Measurements from ENCODE around the gene SFRP5. TPM values are rescaled to one million over a fixed set of nuclear protein-coding genes. Genes with fewer than 3 reads are reported as not detected.

Gene SFRP5
- total RNA-seq, 1 experiment from 2014 or later, result not detected

DNA sequence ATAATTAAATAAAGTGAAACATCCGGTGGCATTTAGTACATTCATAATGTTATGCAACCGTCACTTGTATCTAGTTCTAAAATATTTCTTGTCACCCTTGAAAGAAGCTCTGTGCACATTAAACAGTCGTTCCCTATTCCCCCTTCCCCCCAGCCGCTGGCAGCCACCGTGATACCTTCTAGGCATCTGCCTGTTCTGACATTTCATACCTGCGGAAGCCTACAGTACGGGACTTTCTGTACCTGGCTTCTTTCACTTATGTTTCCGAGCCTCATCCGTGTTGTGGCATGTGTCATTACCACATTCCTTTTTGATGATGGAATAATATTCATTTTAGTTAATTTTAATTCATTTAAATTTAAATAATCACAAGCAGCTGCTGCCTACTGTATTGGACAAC is 13.9 kb upstream of the SFRP5 start:
- ATAC-seq, result no peak
- CTCF ChIA-PET, result interaction anchor here (1.1 kb wide), 1 partner anchor 84 kb away, joined by 3 read pairs; no protein-coding TSS in a partner anchor
- Histone ChIP-seq H3K9me3 (ENCODE audit: control insufficient read depth in 1 of 2, insufficient read depth in 1 of 2, low read depth in 1 of 2, low read length in 2 of 2) (no peaks in the 10 kb centered on the region), H3K4me3 (replicated peaks in 1 of 2; ENCODE audit: low read depth in 1 of 2, low read length in 2 of 2) (no peak overlapping the region), H3K79me2 (ENCODE audit: insufficient read depth, low read length) (no peaks in the 10 kb centered on the region), H3K36me3 (ENCODE audit: control insufficient read depth in 1 of 2, insufficient read depth in 2 of 2, low read length in 2 of 2) (no peaks in the 10 kb centered on the region), H3K4me2 (ENCODE audit: low read length) (no peak overlapping the region), H3K27ac (ENCODE audit: low read depth, low read length) (no peak overlapping the region), H3K9me2 (ENCODE audit: insufficient read depth) (no peaks in the 10 kb centered on the region), H3K27me3 (ENCODE audit: insufficient read depth, low read length) (no peaks in the 10 kb centered on the region), H3K4me1 (ENCODE audit: control insufficient read depth in 1 of 2, insufficient read depth in 2 of 2, low read length in 2 of 2) (no peaks in the 10 kb centered on the region), H3K9ac (ENCODE audit: low read length) (no peak overlapping the region), H2AFZ (ENCODE audit: low read depth, low read length, poor library complexity, severe bottlenecking) (no peak overlapping the region), H4K20me1 (ENCODE audit: insufficient read depth) (no peaks in the 10 kb centered on the region)
- no TSS peak for BruUV-seq (replicated peaks)
- POLR2A ChIA-PET, result no interaction called here
- RAD21 ChIA-PET (ENCODE audit: low non-redundant PET in 1 of 2, low total read pairs in 2 of 2, uncharacterized antibody in 2 of 2, unreplicated experiment in 2 of 2), result no interaction called here
- DNase-seq (ENCODE audit: low read depth, low spot score), result no peak
- intact Hi-C loops (cut with micrococcal nuclease), result no loop called here
- TF ChIP-seq SRF (IDR thresholded peaks at IDR 0.05; ENCODE audit: low read depth) (no peak), POLR2A (IDR thresholded peaks at IDR 0.05; ENCODE audit: borderline replicate concordance, extremely low read depth, insufficient read depth, insufficient read length) (no peak), EZH2phosphoT487 (IDR thresholded peaks at IDR 0.05; ENCODE audit: borderline replicate concordance) (no peak), ZFX (IDR thresholded peaks at IDR 0.05) (no peak), RAD21 (IDR thresholded peaks at IDR 0.05; ENCODE audit: low read depth) (no peak), TCF7L2 (IDR thresholded peaks at IDR 0.05; ENCODE audit: borderline replicate concordance, extremely low read depth, insufficient read depth, insufficient read length) (no peak), SIN3A (IDR thresholded peaks at IDR 0.05; ENCODE audit: low read depth) (no peak), JUND (IDR thresholded peaks at IDR 0.05) (no peak), YY1 (IDR thresholded peaks at IDR 0.05; ENCODE audit: extremely low read depth, insufficient replicate concordance, low read depth, low read length) (no peak)
- TF ChIP-seq, protein P1, sequence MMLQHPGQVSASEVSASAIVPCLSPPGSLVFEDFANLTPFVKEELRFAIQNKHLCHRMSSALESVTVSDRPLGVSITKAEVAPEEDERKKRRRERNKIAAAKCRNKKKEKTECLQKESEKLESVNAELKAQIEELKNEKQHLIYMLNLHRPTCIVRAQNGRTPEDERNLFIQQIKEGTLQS (IDR thresholded peaks at IDR 0.05), result no peak
- TF ChIP-seq, protein P2, sequence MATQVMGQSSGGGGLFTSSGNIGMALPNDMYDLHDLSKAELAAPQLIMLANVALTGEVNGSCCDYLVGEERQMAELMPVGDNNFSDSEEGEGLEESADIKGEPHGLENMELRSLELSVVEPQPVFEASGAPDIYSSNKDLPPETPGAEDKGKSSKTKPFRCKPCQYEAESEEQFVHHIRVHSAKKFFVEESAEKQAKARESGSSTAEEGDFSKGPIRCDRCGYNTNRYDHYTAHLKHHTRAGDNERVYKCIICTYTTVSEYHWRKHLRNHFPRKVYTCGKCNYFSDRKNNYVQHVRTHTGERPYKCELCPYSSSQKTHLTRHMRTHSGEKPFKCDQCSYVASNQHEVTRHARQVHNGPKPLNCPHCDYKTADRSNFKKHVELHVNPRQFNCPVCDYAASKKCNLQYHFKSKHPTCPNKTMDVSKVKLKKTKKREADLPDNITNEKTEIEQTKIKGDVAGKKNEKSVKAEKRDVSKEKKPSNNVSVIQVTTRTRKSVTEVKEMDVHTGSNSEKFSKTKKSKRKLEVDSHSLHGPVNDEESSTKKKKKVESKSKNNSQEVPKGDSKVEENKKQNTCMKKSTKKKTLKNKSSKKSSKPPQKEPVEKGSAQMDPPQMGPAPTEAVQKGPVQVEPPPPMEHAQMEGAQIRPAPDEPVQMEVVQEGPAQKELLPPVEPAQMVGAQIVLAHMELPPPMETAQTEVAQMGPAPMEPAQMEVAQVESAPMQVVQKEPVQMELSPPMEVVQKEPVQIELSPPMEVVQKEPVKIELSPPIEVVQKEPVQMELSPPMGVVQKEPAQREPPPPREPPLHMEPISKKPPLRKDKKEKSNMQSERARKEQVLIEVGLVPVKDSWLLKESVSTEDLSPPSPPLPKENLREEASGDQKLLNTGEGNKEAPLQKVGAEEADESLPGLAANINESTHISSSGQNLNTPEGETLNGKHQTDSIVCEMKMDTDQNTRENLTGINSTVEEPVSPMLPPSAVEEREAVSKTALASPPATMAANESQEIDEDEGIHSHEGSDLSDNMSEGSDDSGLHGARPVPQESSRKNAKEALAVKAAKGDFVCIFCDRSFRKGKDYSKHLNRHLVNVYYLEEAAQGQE (IDR thresholded peaks at IDR 0.05; ENCODE audit: low read depth), result no peak

All from HCT116 (cell line).